SU-DHL-6 (cell line): ENCODE measurements around the gene SDCBP2.

Experiments
- CTCF ChIP-seq: fragments of 200-600 bp; sonication (generic); IDR thresholded peaks from one replicate; pipeline ENCODE4 v1.5.1; 2017; ENCODE audit warnings: antibody characterized with exemption, mild to moderate bottlenecking, low read length, moderate library complexity; ENCODE audit not compliant: insufficient read depth, poor library complexity, severe bottlenecking
- EZH2phosphoT487 ChIP-seq: fragments of 200-600 bp; sonication (generic), shearing (Covaris generic); conservative IDR thresholded peaks from 2 replicates; pipeline ENCODE4 v1.6.1; 2018; ENCODE audit warnings: mild to moderate bottlenecking, antibody characterized with exemption, low read length, moderate library complexity, mixed read lengths

GRCh38 chr20:1298888-1299511 is 29.9 kb downstream of the SDCBP2 start:
- TF ChIP-seq CTCF: no peak
- TF ChIP-seq EZH2phosphoT487: no peak
